ENCODE data around the gene TXNDC11.

GRCh38 chr16:11721781-11722467 lies 20.7 kb downstream of the TXNDC11 start:
- TF ChIP-seq CTCF (IDR thresholded peaks at IDR 0.05; ENCODE audit: insufficient read depth, low read length) = no peak
- TF ChIP-seq POLR2AphosphoS5 (IDR thresholded peaks at IDR 0.05; ENCODE audit: low read depth) = no peak

All from HL-60 (cell line).